Renal cortex interstitium (tissue), 11 donors: ENCODE measurements around the gene COL12A1. TPM values are rescaled to one million over a fixed set of nuclear protein-coding genes. Genes with fewer than 3 reads are reported as not detected.

Source experiments
- DNase-seq, 11 donors: peaks; one replicate each; pipeline ENCODE4 v3.0.0-alpha.2; 2013; ENCODE audit warnings: low read depth in 9 of 11, low spot score in 4 of 11; ENCODE audit errors: extremely low read depth in 1 of 11
- polyA plus RNA-seq, 3 donors: library from polyadenylated mRNA; unstranded; fragments of 120-200 nt; gene quantifications; one replicate each; pipeline ENCODE4 v1.2.1, GENCODE V29; 2013; ENCODE audit not compliant: insufficient read length in 3 of 3

Gene COL12A1
- polyA plus RNA-seq, 3 donors, result 58.9 to 107 (median 106) TPM

GRCh38 chr6:75219263-75219662 lies 13.4 kb upstream of the COL12A1 start:
- DNase-seq, result no peak

- DNase-seq, result no peak
Observed at GRCh38 chr6:75217193-75217592, 11.3 kb upstream of the COL12A1 start.

DNA sequence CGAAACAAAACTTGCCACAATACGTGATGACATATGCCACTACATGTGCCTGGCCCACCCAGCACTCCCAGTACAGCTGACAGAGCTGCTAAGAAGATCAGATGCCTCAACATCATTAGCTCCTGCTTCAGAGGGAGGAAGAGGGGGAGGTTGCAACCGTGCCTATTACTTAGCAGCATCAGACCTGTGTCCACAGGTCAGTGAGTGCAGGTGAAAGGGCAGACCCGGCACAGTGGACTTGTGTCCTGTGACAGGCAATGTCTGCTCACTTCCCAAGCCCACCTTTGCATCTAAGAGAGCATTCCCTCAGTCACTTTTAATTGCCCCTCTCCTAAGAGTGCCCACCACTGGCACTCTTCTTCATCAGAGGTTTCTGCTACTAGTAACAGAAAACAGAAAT lies 9.4 kb upstream of the COL12A1 start:
- DNase-seq, result no peak

DNA sequence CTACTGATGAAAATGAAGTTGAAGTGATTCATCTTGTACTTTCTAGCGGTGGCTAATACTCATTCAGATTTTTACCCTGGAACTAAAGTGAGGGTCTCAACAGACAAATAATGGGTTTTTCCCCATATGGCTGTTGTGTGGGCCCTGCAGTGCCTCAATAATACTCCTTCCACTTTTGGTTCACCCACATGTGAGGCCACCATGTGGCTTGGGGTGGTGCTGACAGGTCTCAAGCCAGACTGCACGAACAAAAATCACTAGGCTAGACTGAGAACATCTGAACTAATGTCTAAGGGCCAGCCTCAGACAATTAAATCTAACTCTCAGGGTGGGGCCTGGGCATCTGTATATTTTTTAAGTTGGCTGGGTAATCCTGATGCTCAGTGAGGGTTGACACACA lies 7.9 kb upstream of the COL12A1 start:
- no peak for DNase-seq

DNA sequence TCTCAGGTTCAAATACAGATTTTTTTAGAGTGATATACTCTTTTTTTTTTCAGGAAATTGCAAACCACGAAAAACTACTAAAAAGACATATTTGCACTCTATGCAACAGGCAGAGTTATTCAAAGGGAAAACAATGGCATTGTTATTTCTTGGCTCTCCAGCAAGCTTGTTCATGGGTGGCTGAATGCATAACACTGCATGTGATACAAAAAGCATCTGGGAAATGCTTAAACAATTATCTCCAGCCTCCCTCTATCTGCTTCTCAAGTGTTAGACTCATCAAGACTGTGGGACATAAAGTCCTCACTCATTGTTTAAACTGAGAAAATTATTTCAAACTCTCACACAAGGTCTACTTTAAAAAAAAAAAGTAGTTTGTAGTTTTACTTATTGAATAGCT lies 7.3 kb upstream of the COL12A1 start:
- DNase-seq, result no peak

- no peak for DNase-seq
Observed at GRCh38 chr6:75211920-75212590, 6.2 kb upstream of the COL12A1 start.

GRCh38 chr6:75210885-75211739 lies 5.3 kb upstream of the COL12A1 start:
- DNase-seq, result no peak

GRCh38 chr6:75209184-75209723 lies 3.4 kb upstream of the COL12A1 start:
- no peak for DNase-seq

DNA sequence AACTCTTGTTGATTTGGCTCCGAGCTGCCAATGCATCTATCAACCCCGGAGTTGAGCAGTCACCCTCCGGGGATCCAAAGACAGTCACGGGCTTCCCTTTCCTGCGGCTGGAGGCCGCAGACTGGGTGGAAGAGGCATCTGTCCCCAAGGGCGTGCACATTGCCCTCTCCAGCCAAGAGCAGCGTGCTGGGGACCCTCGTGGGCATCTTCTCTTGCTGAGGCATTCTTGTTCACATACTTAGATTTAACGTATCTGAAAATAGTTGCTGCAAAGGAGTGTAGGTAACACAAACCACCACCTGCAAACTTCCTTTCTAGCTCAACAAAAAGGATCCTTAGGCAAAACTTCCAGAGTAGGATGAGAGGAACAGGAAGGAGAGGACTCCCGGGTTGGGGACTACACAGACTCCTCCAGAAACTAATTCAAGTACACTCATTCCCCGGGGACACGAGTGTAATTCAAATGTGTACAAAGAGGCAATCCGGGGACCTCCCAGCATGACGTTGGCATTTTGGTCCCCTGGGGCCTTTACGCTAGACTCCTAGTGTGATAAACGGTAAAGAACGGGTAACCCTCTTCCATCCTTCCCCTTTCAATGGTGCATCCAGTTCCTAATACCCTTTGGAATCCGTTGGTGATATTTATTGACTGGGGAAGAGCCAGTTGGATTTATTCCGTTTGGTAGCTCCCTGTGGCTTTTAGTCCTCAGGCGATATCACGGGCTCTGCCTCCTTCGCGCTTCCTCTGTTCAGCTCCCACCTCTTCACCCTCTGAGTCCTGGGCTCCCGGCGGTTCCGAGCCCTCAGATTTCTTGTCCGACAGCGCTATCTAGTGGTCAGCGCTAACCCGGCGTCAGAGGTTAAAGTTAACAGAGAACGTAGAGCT lies 2.7 kb upstream of the COL12A1 start:
- peak in 9 of 11 donors; percentile 73 to 86 (median 80) for DNase-seq

GRCh38 chr6:75206576-75207342 lies 906 bp upstream of the COL12A1 start:
- DNase-seq, result peak in 1 of 11 donors; percentile 22

DNA sequence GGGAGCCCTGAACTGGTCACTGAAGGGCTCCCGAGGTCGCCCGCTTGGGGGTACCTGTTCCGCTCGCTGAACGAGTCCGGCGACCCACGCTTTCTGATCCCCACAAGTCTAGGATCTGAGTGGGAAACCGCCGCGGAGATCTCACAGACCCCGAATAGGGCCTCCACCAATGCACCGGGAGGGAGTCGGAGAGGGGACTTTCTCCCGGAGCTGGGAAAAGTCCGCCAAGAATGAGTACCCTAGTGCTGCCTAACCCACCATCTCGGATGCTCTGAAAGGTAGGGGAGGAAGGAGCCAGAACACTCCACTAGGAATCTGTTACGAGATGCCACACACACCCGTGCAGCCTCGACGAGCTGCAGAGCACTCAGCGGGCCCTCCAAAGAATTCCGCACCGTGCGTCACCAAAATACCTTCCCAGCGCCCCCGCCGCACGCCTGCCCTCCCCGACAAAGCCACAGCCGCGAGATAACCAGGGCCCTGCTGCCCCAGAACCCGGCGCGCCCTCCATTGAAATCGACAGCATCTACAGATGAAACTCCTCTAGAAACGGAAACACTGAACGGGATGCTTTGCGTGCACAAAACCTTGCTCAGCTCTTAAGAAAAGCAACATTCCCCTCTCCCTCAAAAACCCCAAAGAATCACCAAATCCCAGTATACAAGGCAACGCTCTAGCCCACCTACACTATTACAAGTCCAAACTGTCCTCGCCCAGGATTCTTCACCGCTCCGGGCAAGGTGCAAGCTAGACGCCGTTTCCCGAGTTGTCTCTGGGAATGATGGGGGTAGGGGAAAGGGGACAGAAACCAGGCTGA lies 686 bp downstream of the COL12A1 start:
- peak in 1 of 11 donors; percentile 22 for DNase-seq

DNA sequence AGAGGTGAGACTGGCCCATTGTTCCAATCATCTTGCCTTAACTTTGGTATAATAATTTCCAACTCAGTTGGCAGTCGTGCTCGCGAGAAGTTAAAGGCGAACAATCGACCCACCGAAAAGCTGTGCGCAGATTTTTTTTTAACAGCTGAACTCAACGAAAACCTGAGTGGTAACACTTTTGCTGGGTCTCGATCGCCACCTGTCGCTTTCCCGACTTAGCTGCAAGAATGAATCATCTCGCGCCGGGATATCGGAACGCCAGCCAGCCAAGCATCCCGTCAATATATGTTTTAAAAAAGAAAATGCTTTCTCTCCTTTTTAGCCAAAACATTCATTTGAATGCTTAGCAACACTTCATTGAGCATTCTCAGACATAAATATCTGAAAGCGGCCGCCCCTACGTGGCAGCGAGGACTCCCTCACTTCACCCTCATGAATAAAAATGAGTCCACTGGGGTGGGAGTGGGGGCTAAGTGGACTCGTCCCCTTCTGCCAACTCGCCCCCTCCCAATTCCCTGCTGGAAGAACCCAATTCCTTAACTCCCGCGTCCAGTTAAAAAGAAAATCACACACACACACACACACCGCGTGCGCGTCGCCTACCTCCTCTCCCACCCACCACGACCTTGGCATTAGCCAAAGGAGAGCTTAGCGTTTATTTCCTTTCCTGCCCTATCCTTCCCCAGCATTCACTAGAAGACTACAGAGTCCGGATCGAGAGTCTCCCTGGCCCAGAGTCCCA lies 1.5 kb downstream of the COL12A1 start:
- peak in 8 of 11 donors; percentile 63 to 84 (median 76) for DNase-seq

GRCh38 chr6:75203721-75204120 lies 2.1 kb downstream of the COL12A1 start:
- no peak for DNase-seq

GRCh38 chr6:75202676-75203131 lies 3.1 kb downstream of the COL12A1 start:
- DNase-seq, result no peak

DNA sequence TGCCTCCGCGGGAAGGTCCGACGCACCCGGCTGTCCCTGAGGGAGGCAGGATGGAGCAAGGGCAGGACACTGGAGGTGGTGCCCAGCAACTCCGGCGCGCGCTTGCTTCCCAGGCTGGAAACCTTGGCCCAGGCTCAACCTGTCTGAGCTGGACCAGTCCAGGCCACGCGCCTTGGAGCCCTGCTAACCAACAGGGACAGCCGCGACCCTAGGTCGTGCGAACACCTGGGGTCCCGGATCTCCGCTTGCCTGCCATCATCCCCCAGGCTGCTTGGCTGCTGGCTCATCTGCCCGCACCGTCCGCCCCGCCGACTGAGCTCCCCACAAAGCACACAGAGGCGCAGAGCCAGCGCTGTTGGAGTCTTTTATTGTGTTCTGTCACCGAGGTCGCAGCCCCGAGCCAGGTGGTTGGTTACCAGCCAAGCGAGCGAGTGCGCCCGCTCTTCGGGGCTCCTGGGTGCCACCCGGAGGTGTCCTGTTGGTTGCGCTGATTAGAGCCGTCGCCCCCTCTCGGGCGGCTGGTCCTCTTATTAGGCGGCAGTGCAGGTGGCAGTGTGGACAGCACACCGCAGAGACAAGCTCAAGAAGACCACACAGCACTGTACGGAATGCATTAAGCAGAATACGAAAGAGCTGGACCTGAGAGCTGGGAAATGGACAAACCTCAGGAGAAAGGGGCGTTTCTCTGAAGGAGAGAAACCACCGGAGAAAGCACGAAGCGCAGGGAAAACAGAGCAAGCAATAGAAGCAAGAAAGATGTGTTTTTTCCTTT lies 3.8 kb downstream of the COL12A1 start:
- no peak for DNase-seq

DNA sequence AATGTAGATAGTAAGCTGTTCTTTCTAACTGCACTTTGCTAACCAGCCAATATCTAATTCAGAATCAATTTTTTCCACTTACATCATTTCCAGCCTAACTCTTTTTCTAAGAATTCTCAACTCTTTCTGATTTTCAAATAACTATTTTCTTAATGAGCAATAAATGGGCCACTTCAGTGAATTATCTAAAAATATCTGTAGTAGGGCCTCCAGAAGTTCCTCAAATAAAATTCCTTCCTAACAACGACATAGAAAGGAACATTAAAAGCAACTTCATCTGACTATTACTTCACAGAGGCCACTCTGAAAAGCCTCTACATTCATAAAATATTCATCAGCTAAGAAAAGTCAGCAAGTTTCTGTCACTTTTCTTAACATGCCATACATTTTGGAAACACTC lies 4.8 kb downstream of the COL12A1 start:
- no peak for DNase-seq
